ENCODE measurements around the gene LRRFIP1.
A peak's percentile ranks its signal among the peaks of the same experiment; 100 is the strongest.
"Not testable (repeated sequence)": the region's sequence is repeated elsewhere in the genome, so short reads cannot be mapped to it uniquely, and the experiment has no call there.

LRRFIP1 gene

DNA sequence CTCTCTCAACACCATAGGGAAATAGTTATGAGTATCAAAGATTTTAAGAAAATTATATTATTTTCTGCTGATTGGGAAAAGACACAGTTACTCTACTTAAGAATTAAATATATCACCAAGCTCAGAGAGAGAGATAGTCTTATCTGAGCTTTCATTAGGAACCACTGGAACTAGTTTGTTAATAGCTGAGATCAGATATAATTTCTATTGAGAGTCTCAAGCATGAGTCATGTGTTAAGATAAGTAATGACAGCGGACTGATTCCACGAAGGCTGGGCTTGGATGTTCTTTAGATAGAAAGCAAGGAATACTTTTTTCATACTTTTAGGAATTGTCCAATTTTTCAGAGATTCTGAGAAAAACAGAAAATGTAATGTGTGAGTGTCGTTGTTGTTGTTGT lies 126.8 kb downstream of the LRRFIP1 start:
- DNase-seq, result no peak

- no peak for DNase-seq
Measured at GRCh38 chr2:237754626-237755248, 127.3 kb downstream of the LRRFIP1 start.

DNA sequence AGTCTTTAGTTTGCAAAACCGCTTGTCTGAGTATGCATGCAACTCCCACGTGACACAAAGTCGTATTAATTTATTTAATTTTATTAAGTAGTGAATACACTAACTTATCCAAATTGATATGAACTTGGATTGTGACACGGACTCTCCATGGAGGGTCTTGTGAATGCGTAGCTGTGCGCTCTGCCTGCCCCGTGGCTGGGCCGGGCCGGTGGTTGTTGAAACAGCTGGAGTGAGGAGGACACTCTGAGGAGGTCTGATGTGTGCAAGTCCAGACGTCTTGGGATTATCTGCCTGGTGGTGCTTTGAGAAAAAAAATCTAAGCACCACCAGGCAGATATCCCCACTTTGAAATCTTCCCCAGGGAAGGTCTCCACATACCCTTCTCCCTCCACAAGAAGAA lies 130.2 kb downstream of the LRRFIP1 start:
- DNase-seq, result no peak

GRCh38 chr2:237758185-237758584 lies 130.8 kb downstream of the LRRFIP1 start:
- DNase-seq, result no peak

DNA sequence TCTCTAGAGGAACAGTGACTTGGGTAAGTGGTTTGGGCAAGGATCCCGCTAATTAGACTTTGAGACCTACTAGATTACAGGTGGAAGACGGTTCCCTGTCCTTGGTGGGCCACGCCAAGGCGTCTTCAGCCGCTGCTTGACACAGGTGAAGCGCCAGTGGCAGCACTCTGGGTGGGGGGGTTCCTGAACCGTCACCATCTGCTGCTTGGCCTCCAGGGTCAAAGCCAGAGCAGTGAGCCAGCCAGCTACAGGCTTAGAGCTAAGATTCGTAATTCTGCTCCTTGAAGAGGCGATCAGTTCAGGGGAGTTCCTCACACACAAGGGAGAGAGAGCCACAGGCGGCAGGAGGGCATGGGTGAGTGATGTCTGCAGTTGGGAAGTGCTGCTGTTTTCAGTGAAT lies 131.8 kb downstream of the LRRFIP1 start:
- no peak for DNase-seq

- no peak for DNase-seq
Measured at GRCh38 chr2:237760506-237761502, 133.4 kb downstream of the LRRFIP1 start.

DNA sequence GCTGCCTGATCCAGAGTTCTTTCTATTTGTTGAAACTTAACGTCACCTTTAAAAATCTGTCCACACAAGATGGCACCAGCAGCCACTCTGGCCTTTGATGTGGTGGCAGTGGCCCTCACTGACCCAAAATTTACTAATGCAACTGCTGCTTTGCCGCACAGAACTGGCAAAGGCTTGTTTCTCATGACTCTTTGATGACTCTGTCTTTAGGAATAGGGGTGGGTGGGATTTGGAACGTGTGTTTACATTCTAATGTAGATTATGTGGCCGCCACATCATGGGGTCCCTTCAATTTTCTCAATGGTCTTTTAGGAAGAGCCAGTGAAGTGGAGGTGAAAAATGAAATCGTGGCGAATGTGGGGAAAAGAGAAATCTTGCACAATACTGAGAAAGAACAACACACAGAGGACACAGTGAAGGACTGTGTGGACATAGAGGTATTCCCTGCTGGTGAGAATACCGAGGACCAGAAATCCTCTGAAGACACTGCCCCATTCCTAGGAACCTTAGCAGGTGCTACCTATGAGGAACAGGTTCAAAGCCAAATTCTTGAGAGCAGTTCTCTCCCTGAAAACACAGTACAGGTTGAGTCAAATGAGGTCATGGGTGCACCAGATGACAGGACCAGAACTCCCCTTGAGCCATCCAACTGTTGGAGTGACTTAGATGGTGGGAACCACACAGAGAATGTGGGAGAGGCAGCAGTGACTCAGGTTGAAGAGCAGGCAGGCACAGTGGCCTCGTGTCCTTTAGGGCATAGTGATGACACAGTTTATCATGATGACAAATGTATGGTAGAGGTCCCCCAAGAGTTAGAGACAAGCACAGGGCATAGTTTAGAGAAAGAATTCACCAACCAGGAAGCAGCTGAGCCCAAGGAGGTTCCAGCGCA lies 135.2 kb downstream of the LRRFIP1 start:
- DNase-seq, result not testable (repeated sequence)

GRCh38 chr2:237763812-237764211 lies 136.4 kb downstream of the LRRFIP1 start:
- no peak for DNase-seq

- not testable (repeated sequence) for DNase-seq
Measured at GRCh38 chr2:237765122-237765521, 137.7 kb downstream of the LRRFIP1 start.

DNA sequence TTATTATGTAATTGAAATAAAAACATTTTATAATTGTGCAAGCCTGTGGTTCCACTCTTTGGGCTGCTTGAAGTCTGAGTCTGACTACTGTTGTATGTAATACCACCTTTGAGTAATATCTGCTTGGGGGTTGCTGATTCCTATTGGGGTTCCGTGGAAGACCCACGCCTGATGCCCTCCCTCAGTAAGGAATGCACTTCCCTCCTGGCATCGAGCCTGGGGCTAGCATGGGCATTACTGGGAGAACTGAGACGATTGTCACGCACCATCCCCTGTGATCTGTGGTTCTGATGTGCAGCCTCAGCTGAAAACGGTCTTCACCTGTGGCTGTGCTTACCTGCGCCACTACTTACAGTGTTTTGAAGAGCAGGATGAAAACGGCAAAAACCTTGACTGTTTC lies 138.5 kb downstream of the LRRFIP1 start:
- DNase-seq, result no peak

- no peak for DNase-seq
Measured at GRCh38 chr2:237766340-237766739, 139.0 kb downstream of the LRRFIP1 start.

DNA sequence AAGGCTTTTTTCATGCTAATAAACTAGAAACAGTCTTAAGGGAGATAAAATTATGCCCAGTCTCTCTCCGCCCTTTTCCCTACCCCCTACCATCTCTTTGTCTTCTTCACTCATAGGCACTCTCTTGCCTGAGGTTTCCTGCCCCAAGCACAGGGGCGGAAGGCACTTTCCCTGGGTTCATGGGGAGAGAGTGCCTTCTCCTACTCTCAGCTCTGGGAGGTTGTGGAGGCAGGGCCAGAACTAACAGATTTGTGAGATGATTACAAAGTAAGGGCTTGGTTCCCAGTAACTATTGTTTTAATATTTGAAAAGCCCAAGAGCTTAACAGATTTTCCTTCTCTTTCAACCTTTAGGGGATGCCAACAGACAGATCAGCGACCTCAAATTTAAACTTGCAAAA lies 145.1 kb downstream of the LRRFIP1 start:
- no peak for DNase-seq

- no peak for DNase-seq
Measured at GRCh38 chr2:237773826-237774225, 146.4 kb downstream of the LRRFIP1 start.

GRCh38 chr2:237774811-237775553 lies 147.6 kb downstream of the LRRFIP1 start:
- DNase-seq, result peak in 3 of 6 experiments; percentile 4 to 19 (median 7)

- DNase-seq, result no peak
Measured at GRCh38 chr2:237779521-237779920, 152.1 kb downstream of the LRRFIP1 start.

DNA sequence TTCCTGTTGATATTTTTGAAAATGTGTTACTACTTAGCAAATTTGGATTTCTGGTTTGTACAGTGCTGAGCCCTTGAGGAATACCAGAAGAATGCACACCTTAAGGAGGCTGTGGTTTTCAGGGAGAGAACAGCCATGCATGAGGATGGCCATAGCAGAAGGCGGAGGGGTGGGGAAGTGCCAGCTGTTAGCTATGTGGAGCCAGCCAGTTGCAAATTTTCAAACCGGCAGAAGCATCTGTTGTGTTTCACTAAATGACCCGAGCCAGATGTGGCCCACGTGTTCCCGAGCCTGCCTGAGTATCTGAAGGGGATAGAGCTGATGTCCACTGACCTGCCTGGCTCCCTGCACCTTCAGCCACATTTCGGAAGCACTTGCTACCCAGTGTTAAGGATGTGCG lies 154.8 kb downstream of the LRRFIP1 start:
- no peak for DNase-seq

DNA sequence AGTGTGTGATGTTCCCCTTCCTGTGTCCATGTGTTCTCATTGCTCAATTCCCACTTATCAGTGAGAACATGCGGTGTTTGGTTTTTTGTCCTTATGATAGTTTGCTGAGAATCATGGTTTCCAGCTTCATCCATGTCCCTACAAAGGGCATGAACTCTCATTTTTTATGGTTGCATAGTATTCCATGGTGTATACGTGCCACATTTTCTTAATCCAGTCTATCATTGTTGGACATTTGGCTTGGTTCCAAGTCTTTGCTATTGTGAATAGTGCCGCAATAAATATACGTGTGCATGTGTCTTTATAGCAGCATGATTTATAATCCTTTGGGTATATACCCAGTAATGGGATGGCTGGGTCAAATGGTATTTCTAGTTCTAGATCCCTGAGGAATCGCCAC lies 156.3 kb downstream of the LRRFIP1 start:
- not testable (repeated sequence) for DNase-seq

DNA sequence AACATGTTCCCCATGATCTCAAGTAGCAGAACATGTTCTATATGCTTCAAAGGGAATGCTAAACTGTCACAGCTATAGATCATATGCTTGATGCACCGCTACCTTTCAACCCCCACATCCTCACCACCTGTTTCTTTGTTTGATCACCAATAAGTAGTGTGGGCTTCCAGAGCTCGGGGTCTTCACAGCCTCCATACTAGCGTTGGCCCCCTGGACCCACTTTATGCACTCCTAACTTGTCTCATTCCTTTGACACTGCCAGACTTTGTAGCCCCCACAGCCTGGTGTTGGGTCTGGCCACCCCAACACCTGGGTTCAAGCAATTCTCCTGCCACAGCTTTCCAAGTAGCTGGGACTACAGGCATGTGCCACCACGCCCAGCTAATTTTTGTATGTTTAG lies 159.5 kb downstream of the LRRFIP1 start:
- DNase-seq, result no peak

GRCh38 chr2:237790353-237790752 lies 163.0 kb downstream of the LRRFIP1 start:
- DNase-seq, result no peak

GRCh38 chr2:237791977-237792727 lies 164.8 kb downstream of the LRRFIP1 start:
- no peak for DNase-seq

GRCh38 chr2:237797253-237797652 lies 169.9 kb downstream of the LRRFIP1 start:
- no peak for DNase-seq

Data from stimulated activated naive CD4-positive, alpha-beta T cell (primary cell).